HG02970 (cell line): Measurements from ENCODE around the gene ATR.
"Not testable (repeated sequence)": the region's sequence is repeated elsewhere in the genome, so short reads cannot be mapped to it uniquely, and the experiment has no call there.

Experiments
- ATAC-seq: cut with Tn5 transposase; IDR thresholded peaks from one replicate; pipeline ENCODE4 v1.9.1; 2021; ENCODE audit warnings: mild to moderate bottlenecking, moderate library complexity, moderate number of reproducible peaks; ENCODE audit not compliant: unreplicated experiment, low FRiP score

The ATR gene

DNA sequence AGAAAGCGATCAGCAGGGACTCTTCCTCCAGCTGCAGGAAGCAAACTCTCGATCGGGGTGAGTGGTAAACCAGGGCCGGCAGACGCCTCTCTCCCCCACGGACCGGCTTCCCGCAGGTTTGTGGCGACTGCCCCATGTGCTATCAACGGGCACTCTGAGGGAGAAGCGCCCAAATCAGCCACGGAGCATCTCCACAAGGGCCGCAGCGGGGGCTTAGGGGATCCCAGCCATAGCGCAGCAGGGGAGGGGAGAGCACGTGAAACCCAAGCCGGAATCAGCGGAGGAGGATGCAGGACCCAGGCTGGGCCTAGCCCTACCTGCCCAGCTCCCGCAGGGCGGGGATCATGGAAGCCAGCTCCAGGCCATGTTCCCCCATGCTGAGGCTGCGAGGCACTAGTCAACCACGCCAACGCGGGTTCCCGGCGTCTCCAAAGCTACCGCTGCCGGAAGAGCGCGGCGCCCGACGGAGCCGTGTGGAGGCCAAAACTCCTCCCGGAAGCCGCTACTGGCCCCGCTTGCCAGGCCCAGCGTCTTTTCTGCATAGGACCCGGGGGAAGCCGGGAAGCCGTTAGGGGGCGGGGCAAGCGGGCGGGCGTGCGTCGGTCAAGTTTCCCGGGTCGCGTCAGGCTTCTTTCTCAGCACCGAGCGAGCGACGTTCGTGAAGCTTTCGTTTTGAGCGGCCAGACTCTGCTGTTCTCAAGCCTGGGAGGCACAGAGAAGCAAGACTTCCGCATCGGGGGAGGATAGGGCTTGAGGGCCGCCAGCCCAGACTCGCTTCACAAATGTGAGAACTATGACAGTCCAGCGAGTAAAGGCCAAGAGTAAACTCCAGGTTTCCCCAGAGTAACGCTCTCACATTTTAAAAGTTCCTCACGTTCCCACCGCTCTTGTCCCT is at the start of gene ATR:
Gene ATR (minus strand): TSS at position 405 of the 895 bp plus-strand sequence. CDS start 29 bp downstream, at position 376.
- ATAC-seq, result peak; percentile 93

DNA sequence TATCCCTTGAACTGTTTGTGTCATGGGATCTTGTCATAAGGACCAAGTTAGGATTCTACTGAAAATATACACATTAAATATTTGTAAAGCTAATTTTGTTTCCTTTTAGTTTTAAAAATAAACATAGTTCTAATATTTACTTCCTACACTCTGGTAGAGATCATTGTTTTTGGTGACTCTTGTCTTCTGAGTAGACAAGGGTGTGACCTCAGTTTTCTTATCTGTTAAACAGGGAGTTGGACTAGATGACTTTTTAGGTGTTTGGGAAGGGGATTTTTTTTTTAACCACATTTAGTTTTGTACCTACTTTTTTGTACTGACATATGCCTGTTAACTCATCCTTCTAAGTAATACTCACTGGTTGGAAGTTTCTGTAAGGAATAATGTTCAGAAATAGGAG is 48.4 kb upstream of the ATR start:
- no peak for ATAC-seq

DNA sequence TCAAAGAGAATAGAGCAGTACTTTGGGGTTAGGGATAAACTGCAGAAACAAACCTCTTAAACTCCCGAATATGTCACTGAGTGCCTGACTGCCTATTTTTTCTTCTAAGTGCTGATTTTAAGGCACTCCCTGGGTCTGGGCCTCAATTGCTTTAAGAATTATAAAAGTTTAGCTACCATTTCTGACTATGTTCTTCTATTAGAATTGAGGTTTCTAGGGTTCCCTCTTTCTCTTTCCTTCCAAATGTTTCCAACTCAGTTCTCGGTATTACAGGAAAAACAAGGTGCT is 46.6 kb upstream of the ATR start:
- no peak for ATAC-seq

DNA sequence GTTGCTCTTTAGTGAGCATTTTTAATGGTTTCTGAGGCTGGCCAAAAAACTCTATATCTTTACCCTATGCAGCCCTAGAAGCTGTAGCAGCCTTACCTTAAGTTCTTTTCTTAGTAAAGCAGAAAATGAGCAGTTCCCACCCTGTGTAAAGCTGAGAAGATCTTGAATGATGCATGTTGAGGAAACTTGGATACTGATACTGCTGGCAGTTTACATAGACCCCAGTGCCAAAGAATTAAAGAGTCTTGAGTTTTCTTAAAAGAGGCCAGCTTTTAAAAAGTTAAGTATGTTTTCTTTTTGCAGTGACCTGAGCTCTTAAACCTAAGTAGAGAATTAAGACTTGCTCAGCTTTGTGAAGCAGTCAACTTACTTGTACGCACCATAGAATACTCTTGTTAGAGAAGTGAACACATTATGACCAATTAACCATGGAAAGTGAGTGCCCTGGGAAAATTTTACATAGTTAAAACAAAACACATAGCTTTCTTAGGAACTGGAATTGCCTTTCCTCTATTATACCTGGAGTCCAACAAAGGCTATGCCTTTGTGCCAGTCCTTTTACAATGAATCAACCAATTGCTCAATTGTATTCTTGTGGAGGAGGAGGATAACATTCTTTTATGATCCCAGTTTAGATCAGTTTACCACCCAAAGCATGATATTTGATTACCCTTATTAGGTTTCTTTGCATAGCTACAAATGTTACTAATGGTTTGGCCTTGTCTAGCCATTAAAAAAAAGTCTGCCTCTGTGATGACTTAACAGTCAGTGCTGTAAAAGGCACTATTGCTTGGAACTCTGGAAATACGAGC is 46.0 kb upstream of the ATR start:
- no peak for ATAC-seq

DNA sequence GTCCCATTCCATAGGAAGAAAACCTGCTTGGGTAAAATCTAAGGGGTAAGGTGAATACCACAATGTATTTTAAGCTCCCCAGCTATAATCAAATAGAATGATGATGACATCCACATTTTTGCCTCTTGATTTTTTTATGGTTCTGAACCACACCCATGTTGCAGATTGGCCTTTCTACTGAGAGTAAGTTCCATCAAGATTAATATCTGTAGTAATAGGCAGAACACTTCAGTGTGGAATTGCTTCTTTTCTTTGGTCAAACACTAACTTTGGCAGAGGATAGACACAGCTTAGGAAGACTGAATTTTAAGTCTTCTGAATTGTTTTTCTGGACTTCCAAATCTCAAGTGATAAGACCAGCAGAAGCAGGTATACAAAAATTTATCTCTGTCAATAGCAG is 44.7 kb upstream of the ATR start:
- no peak for ATAC-seq

DNA sequence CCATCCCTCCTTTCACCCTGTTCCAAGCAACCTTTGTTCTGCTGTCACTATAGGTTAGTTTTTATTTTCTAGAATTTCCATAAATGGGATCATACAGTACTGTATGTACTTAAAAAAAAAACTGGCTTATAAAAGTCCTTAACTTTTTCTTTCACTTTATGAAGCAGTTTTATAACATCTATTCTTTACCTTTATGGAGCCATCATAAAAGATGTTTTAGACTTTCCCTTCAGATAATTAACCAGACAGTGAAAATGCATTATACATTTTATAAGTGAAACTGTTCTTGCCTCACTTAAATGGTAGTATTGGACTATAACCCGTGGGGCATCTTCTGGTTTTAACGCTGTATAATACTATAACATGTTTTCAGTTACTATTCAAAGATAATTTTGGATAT is 43.9 kb upstream of the ATR start:
- ATAC-seq, result no peak

DNA sequence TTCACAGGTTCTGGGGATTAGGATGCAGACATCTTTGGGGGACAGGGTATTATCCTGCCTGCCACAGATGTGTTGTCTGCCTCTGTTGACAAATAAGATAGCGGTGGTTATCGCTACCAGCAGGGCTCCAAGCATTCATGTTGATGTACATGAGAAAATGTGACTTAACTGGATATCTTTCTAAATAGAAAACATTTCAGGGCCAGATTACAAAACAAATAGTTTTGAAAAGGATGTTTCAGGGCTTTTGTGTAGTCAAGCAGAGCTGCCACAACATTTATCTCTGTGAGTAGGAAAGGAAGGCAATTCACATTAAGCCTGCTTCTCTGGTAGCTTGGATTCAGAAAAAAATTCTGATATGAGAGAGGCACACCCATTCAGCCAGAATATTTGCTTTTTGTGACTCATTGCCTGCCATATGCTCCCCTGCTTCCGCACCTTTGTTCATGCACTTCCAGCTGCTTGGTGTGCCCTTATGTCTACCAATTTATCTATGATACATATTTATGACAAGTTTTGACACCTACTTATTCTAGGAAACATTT is 40.5 kb upstream of the ATR start:
- no peak for ATAC-seq

DNA sequence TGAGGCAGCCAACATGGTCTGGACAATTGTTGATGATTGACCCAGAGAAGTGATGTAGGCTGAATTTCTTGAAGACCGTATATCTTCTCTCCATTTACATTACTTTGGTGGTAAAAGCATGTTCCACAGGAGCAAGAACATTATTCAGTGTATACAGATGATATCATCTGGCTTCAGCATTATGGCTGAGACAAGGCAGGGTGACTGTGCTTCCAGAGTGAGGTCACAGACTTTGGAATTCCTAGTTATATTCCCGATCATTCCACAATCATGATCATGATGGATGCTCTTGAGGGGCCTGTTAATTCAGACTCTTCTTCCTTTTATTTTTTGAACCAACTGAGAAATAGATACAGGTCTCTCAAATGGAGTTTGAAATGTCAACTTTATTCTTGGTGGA is 36.6 kb upstream of the ATR start:
- no peak for ATAC-seq

DNA sequence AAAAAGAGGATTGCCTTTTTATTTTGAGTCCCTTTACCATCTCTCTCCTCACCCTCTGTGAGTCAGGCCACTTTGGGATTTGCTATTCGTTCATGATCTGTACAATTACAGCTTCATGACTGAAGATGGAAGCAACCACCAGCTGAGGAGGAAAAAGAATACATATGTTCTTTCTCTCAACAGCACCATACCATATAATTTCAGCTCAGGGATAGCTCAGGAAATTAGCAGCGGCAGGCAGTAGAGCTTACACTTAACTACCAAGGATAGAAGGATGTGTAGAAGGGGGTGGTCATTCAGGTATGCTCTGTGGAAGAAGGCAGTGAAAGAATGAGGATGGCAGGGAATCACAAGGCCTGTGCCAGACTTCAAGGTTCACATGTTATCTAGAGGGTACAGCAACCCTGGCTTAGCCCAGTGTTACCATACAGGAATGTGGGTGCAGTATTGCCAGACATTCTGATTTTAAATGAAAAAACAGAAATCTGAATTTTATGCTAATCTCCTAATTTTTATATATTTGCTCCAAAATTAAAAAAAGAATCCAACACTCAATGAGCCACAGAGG is 35.6 kb upstream of the ATR start:
- no peak for ATAC-seq

DNA sequence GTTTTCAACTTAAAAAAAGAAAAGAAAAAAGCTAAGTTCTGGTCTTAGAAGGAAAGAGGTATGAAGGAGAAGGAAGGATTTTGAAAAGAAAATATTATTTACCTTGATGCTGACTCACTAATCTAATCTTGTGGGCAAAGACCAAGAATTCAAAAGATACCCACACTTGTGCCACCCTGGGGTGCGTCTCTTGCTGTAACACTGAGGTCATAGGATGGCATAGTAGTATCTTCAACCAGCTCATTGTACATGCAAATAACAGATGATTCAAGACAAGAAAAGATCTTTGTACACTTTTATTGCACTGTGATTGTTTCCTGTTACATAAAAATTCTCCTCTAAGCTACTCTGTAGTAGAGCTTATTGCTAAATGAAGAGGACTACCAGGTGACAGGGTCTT is 35.0 kb upstream of the ATR start:
- ATAC-seq, result no peak

DNA sequence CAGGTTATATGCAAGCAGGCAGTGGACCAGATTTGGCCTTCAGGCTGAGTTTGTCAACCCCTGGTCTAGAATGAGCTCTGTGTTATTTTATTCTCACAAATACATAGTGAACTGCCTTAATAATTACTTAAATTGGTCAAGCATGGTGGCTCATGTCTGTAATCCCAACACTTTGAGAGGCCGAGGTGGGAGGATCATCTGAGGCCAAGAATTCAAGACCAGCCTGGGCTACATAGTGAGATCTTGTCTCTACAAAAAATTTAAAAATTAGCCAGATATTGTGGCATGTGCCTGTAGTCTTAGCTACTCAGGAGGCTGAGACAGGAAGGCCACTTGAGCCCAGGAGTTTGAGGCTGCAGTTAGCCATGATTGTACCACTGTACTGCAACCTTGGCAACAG is 32.7 kb upstream of the ATR start:
- ATAC-seq, result no peak

DNA sequence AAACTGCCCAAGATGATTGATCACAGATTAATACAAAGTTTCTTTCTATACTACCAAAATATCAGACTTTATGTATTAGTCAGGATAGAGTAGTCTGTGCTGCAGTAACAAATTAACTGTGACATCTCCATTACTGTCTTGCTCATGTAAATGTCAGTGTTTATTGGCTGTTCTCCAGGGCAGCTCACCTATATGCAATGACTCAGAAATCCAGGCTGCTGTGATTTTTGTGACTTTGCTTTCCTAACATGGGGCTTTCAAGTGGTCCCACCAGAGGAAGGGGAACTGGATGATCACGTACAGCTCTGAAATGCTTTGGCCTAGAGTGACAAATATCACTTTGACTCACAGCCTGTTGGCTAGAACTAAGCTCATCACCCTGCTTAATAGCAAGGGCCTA is 30.6 kb upstream of the ATR start:
- no peak for ATAC-seq

DNA sequence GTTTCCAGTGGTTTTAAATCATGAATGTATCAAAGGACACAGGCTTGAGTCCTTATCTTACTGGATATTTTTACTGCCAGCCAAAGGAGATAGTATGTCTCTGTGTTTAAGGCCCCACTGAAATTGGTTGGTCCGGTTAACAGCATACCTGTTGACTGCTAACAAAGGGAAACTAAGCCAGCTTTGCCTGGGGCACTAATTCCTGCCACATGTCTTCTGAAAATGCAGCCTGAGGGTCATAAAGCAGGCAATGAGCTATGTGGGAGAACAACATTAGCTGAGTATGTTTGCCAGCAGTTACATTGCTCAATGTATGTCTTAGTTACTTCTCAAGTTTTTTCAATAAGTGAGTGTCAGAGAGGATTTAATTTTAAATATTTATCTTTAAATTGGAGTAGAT is 30.1 kb upstream of the ATR start:
- no peak for ATAC-seq

DNA sequence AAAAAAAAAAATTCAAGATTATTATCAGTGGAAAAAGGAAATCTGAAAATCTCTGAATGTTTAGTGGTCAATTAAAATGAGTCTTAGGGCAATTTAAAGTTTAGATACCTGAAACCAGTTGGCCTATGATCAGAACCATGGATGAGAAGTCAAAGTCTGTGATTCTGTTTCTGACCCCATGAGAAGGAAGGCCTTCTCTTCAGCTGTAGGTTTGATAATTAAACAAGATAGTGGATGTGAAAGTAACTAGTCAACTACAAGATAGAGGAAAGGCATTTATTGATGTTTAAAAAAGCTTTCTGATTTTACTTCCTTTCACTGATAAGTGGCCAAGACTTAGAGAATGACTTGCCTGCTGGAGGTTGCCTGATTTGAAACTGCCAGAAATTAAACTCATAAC is 26.4 kb upstream of the ATR start:
- no peak for ATAC-seq

DNA sequence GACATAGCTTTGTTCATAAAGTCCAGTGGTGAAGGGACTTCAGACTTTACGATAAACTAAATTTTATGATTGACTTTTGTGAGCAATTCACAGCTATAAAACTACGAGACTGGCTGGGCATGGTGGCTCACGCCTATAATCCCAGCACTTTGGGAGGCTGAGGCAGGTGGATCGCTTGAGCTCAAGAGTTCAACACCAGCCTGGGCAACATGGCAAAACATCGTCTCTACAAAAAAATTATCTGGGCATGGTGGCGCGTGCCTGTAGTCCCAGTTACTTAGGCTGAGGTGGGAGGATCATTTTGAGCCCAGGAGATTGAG is 24.8 kb upstream of the ATR start:
- not testable (repeated sequence) for ATAC-seq

DNA sequence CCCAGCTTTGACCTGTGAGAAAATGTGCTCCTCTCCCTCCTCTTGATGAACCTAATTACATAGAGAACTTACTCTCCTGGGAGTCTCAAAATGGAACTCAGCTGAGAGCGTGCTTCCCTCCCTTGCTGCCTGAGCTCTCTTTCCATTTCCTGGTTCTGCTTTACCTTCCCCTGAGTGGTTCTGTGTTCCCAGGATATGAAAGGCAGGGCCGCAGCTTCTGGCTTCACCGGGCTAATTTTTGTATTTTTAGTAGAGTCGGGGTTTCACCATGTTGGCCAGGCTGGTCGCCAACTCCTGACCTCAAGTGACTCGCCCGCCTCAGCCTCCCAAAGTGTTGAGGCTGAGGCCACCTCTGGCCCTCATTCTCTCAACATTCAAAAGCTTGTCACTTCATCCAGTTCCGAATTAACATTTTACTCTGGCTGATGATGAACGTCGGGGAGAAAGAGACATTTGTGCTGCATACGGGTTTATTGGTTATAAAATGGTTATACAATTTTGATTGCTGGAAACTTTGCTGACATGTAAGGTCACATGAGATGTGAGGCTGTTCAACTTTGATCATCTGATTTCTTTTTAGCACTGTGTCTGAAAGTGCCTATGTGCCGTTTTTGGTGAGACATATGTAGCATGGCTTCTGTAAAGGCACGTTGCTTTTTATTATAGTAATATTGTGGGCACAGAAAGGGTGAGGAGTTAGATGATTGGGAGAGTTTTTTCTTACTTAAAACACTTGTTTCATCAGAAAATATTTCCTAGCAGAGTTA is 24.3 kb upstream of the ATR start:
- ATAC-seq, result no peak

DNA sequence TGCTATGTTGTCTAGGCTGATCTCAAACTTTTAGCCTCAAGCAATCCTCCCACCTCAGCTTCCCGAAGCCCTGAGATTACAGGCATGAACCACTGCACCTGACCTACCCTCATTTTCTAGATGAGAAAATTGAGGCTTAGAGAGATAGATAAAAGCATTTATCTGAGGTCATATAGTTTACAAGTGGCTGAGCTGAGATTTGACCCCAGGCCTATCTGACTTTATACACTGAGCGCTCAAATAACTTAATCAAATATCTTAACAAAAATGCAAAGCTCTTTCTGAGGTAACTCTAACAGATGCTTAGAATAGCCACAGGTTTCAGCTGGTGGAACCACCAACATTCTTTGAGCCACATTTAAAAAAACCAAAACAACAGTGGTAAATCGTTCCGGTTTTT is 23.2 kb upstream of the ATR start:
- no peak for ATAC-seq

DNA sequence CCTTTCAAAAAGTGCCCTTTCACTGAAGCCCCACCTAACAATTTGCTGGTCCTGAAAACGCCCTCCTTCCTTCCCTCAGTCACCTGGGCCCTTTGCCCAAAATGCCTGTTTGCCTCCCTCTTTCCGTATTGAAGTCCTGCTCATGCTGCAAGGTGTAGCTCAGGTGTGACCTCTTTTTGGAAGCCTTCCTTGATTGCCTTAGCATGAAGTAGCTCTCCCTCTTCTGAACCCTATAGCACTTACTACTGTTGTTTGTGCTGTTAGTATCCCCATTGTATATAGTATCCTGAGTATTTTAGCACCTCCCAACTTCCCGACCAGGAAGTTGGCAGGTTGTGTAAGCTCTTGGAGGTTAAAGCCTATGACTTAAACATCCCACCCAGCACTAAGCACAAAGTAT is 19.4 kb upstream of the ATR start:
- ATAC-seq, result no peak

DNA sequence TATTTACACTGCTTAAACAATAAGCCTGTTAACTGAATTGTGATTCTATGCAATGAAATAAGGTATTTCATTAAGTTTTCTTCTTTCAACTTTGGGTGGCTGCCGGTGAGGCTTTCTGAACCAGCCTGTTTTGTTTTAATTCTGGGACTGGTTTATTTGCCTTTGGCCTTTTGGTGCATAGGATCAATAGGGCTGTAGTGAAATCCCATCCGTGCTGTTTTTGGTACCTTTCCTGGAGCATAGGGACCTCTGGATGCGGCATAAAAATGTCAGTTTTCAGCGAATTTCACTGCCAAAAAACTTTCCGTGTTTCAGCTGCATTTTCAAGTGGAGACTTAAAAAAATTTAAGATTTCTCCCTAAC is 18.2 kb upstream of the ATR start:
- ATAC-seq, result no peak

DNA sequence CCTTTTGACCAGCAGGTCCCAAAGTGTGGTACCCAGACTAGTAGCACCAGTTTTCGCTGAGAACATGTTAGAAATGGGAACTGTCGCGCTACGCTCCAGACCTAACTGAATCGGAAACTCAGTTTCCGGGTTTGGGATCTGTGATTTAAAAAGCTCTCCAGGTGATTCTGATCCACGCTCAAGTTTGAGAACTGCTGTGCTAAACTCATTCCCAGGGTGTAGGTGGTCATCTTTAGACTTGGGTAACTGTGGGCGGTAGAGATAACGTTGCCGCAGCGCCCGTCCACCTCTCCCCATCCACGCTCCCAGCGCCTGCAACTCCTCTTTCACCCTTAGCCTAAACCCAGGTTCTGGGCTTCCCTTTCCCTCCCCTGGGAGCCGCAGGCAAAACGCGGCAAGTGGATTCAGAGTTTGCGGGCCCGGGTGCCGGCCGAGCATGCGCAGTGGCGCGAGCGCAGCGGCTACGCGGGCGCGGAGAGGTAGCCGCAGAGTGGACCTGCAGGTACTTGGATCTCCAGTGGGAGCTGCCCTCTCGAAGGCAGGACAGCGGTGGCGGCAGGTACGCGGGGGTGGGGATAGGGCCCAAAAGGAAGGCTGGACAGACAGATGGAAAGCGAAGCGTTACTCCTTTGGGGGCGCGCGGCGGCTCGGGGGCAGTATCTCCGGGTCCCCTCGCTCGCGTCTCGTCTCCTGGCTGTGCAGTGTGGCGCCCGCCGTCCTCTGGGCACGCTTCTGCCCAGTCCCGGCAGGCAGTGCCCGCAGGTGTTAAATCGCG is 17.6 kb upstream of the ATR start, which contains the start of gene PLS1:
Gene PLS1 (plus strand): TSS at position 443 of the 775 bp plus-strand sequence. CDS start 67,845 bp downstream, outside the sequence.
- peak; percentile 89 for ATAC-seq
